HCT116 (cell line): ENCODE measurements around the gene TMEM192.

Experiments
- EZH2 ChIP-seq: fragments of 200-600 bp; sonication (generic); IDR thresholded peaks from 2 replicates; pipeline ENCODE4 v1.6.1; 2017; ENCODE audit warnings: antibody characterized with exemption, mixed run types
- POLR2A ChIP-seq: IDR thresholded peaks from 2 replicates; pipeline ENCODE4 v1.7.0; 2011; ENCODE audit warnings: borderline replicate concordance; ENCODE audit not compliant: insufficient read depth, insufficient read length; ENCODE audit errors: extremely low read depth
- POLR2AphosphoS5 ChIP-seq: IDR thresholded peaks from 2 replicates; pipeline ENCODE4 v1.6.1; 2011; ENCODE audit warnings: mild to moderate bottlenecking, low read depth, low read length, moderate library complexity
- RAD21 ChIP-seq: IDR thresholded peaks from 2 replicates; pipeline ENCODE4 v1.6.1; 2012; ENCODE audit warnings: low read depth, mild to moderate bottlenecking
- YY1 ChIP-seq: IDR thresholded peaks from 2 replicates; pipeline ENCODE4 v1.6.1; 2011; ENCODE audit warnings: low read length, low read depth, moderate library complexity, mild to moderate bottlenecking; ENCODE audit not compliant: insufficient replicate concordance; ENCODE audit errors: extremely low read depth
- ZNF274 ChIP-seq: fragments of 200-500 bp; sonication (Bioruptor generic); IDR thresholded peaks from 2 replicates; pipeline ENCODE4 v1.6.1; 2014; ENCODE audit warnings: mild to moderate bottlenecking, low read depth, low read length, inconsistent platforms
- TF ChIP-seq, protein P1 (sequence below), 3 experiments: fragments of 200-600 bp in 1 of 3; sonication (generic) in 1 of 3; IDR thresholded peaks in 2 of 3; conservative IDR thresholded peaks in 1 of 3; 2 replicates each; pipeline ENCODE4 v1.5.1; 2012 to 2017; ENCODE audit warnings: low read depth in 2 of 3, low read length in 2 of 3, antibody characterized with exemption in 1 of 3, borderline replicate concordance in 1 of 3, control low read depth in 1 of 3, mild to moderate bottlenecking in 1 of 3, mixed read lengths in 1 of 3, mixed run types in 1 of 3, moderate library complexity in 1 of 3; ENCODE audit not compliant: insufficient read depth in 1 of 3

DNA sequence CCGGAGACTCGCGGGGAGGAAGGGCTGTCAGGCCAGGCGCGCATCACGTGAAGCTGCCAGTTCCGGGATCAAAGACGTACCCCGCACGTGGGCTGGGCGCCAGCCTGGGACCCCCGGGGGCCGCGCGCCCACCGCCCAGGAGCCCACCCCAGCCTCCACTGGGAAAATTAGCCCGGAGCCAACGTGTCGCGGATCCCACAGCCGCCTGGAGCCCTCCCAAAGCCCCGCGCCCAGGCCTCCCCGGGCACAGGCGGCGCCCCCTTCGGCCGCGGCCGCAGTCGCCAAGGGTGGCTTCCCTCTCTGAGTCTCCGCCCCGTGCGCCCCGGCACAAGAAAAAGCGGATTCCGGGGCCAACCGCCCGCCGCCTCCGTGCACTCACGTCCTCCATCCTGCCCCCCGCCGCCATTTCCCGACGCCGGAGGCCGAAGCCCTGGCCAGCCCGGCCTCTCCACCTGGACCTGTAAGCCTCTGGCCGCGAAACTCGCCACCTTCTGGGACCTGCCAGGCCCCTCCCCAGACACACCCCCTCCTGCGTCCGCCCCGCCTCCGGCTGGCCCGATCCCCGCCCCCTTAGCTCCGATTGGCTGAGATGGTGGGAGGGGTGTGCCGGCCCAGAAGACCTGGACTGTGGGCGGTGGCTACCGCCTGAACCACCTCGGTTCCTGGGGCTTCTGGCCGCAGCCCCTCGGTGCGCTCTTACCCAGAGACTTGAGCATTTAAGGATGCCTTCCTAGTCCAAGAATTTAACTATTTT lies at the start of gene TMEM192:
- TF ChIP-seq RAD21 (no peak), POLR2AphosphoS5 (peak; percentile 77), EZH2 (no peak), YY1 (peak; percentile 67), POLR2A (no peak), ZNF274 (no peak)
- TF ChIP-seq, protein P1, sequence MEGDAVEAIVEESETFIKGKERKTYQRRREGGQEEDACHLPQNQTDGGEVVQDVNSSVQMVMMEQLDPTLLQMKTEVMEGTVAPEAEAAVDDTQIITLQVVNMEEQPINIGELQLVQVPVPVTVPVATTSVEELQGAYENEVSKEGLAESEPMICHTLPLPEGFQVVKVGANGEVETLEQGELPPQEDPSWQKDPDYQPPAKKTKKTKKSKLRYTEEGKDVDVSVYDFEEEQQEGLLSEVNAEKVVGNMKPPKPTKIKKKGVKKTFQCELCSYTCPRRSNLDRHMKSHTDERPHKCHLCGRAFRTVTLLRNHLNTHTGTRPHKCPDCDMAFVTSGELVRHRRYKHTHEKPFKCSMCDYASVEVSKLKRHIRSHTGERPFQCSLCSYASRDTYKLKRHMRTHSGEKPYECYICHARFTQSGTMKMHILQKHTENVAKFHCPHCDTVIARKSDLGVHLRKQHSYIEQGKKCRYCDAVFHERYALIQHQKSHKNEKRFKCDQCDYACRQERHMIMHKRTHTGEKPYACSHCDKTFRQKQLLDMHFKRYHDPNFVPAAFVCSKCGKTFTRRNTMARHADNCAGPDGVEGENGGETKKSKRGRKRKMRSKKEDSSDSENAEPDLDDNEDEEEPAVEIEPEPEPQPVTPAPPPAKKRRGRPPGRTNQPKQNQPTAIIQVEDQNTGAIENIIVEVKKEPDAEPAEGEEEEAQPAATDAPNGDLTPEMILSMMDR (IDR thresholded peaks at IDR 0.05 in 2 of 3, conservative IDR thresholded peaks at IDR 0.05 in 1 of 3; ENCODE audit: borderline replicate concordance in 1 of 3, insufficient read depth in 1 of 3, low read depth in 2 of 3, low read length in 2 of 3): peak in 2 of 3 experiments; percentile 39 to 53; a peak in 4 of 6 replicates
